PC-3 (cell line): ENCODE data around the gene ZMYND19. TPM values are rescaled to one million over a fixed set of nuclear protein-coding genes. Genes with fewer than 3 reads are reported as not detected.

Experiments used
- ATAC-seq: fragments of 200-7000 bp; cut with Tn5 transposase; 2 replicates; pipeline ENCODE4 v1.9.1; 2020; ENCODE audit warnings: mild to moderate bottlenecking, moderate library complexity
- BruUV-seq: library from RNA; stranded (reverse); fragments of 400-500 nt; replicated peaks from 2 replicates; lab custom pipeline; 2021; lab: Mats Ljungman, UMichigan
- CTCF ChIA-PET: fragments of 300-600 bp; sonication (Branson Sonifier 250); formaldehyde crosslinking; loops from one replicate; lab custom pipeline; 2022; ENCODE audit warnings: antibody characterized with exemption; lab: Charles Lee
- POLR2A ChIA-PET: fragments of 300-600 bp; sonication (Branson Sonifier 250); formaldehyde crosslinking; loops from one replicate; lab custom pipeline; 2022; ENCODE audit warnings: antibody characterized with exemption; ENCODE audit not compliant: unreplicated experiment; lab: Charles Lee
- DNase-seq: peaks from one replicate; pipeline ENCODE4 v3.0.0-alpha.2; 2015
- H2AFZ ChIP-seq: fragments of 300-600 bp; sonication (generic); 2 replicates; pipeline ENCODE4 v1.6.0; 2016; ENCODE audit warnings: antibody characterized with exemption, low read length
- H3F3A ChIP-seq: fragments of 300-600 bp; sonication (generic); one replicate; pipeline ENCODE4 v1.6.0; 2017; ENCODE audit warnings: antibody characterized with exemption, low read length, control low read depth, mild to moderate bottlenecking; ENCODE audit not compliant: unreplicated experiment
- H3K27ac ChIP-seq: fragments of 300-600 bp; sonication (generic); 2 replicates; pipeline ENCODE4 v1.5.1; 2016; ENCODE audit warnings: mild to moderate bottlenecking, low read length
- H3K27me3 ChIP-seq: fragments of 300-600 bp; sonication (generic); 2 replicates; pipeline ENCODE4 v1.6.1; 2016; ENCODE audit warnings: low read length, mixed read lengths
- H3K36me3 ChIP-seq: fragments of 300-600 bp; sonication (generic); 2 replicates; pipeline ENCODE4 v1.6.1; 2016; ENCODE audit warnings: low read depth, mixed run types, low read length, mixed read lengths
- H3K4me1 ChIP-seq: fragments of 300-600 bp; sonication (generic); 2 replicates; pipeline ENCODE4 v1.5.1; 2016; ENCODE audit warnings: low read length; ENCODE audit not compliant: insufficient read depth
- H3K4me2 ChIP-seq: fragments of 300-600 bp; sonication (generic); 2 replicates; pipeline ENCODE4 v1.6.0; 2016; ENCODE audit warnings: low read length
- H3K4me3 ChIP-seq: fragments of 300-600 bp; sonication (generic); 2 replicates; pipeline ENCODE4 v1.5.1; 2016; ENCODE audit warnings: mild to moderate bottlenecking, low read length, mixed read lengths
- H3K79me2 ChIP-seq: fragments of 300-600 bp; sonication (generic); 2 replicates; pipeline ENCODE4 v1.6.1; 2017; ENCODE audit warnings: low read length, mixed read lengths
- H3K9ac ChIP-seq: fragments of 300-600 bp; sonication (generic); 2 replicates; pipeline ENCODE4 v1.6.0; 2016; ENCODE audit warnings: mild to moderate bottlenecking, low read length
- H3K9me2 ChIP-seq: fragments of 300-600 bp; sonication (generic); replicated peaks from 2 replicates; pipeline ENCODE4 v1.6.1; 2016; ENCODE audit warnings: mixed run types, low read length, mixed read lengths
- H3K9me3 ChIP-seq: fragments of 300-600 bp; sonication (generic); 2 replicates; pipeline ENCODE4 v1.6.1; 2016; ENCODE audit warnings: low read length, mixed read lengths
- H4K20me1 ChIP-seq: fragments of 300-600 bp; sonication (generic); 2 replicates; pipeline ENCODE4 v1.6.1; 2016; ENCODE audit warnings: low read length, mixed read lengths
- CTCF ChIP-seq: fragments of 300-600 bp; sonication (generic); conservative IDR thresholded peaks from 2 replicates; pipeline ENCODE4 v1.5.1; 2017; ENCODE audit warnings: antibody characterized with exemption, low read depth, mild to moderate bottlenecking, low read length
- EZH2 ChIP-seq: fragments of 300-600 bp; sonication (generic); IDR thresholded peaks from one replicate; pipeline ENCODE4 v1.6.1; 2017; ENCODE audit warnings: antibody characterized with exemption, mild to moderate bottlenecking, low read length; ENCODE audit not compliant: unreplicated experiment
- EZH2phosphoT487 ChIP-seq: fragments of 300-600 bp; sonication (generic); IDR thresholded peaks from 2 replicates; pipeline ENCODE4 v1.6.1; 2018; ENCODE audit warnings: mild to moderate bottlenecking, antibody characterized with exemption, low read length, borderline replicate concordance
- intact Hi-C: fragments of 100-400 bp; cut with micrococcal nuclease; formaldehyde crosslinking; loops from 2 replicates; pipeline ENCODE4 v1.9.0; 2023
- total RNA-seq: library from RNA; depleted of rRNA; stranded (reverse); fragments of >200 nt; gene quantifications from 2 replicates; pipeline ENCODE4 v1.2.3, GENCODE V29; 2014

The ZMYND19 gene
- total RNA-seq, 1 experiment from 2014 or later: 39.5 TPM

- no peak for DNase-seq
- TF ChIP-seq EZH2phosphoT487 (no peak), EZH2 (no peak), CTCF (no peak)
- H3K9ac ChIP-seq: no peak overlapping the region
These were observed 14.2 kb upstream of the ZMYND19 start for GRCh38 chr9:137604345-137605086.

GRCh38 chr9:137603879-137604278 lies 13.6 kb upstream of the ZMYND19 start:
- Histone ChIP-seq H3K9me3 (no peaks in the 10 kb centered on the region), H3K36me3 (no peaks in the 10 kb centered on the region), H3K4me3 (no peak overlapping the region), H3K27me3 (no peaks in the 10 kb centered on the region), H3K9ac (no peak overlapping the region), H3K4me2 (no peak overlapping the region), H3K79me2 (peaks cover 31% of the 10 kb centered on the region), H2AFZ (no peak overlapping the region), H3K9me2 (no peaks in the 10 kb centered on the region), H3K27ac (no peak overlapping the region), H3K4me1 (peaks cover 9% of the 10 kb centered on the region), H4K20me1 (no peaks in the 10 kb centered on the region), H3F3A (no peaks in the 10 kb centered on the region)
- ChIA-PET CTCF (interaction anchor here (0.6 kb wide), 1 partner anchor 453 kb away, joined by 3 read pairs; no protein-coding TSS in a partner anchor), POLR2A (no interaction called here)
- DNase-seq (no peak), ATAC-seq (no peak)
- intact Hi-C loops: loop anchor here (10.0 kb wide), 1 partner anchor 49 kb away; the partner anchor contains the start of genes MRPL41 and PNPLA7
- BruUV-seq: no TSS peak
- TF ChIP-seq CTCF (no peak), EZH2phosphoT487 (no peak), EZH2 (no peak)

More at GRCh38 chr9:137604345-137605086, 14.2 kb upstream of the ZMYND19 start:
- Histone ChIP-seq H3F3A (no peaks in the 10 kb centered on the region), H4K20me1 (no peaks in the 10 kb centered on the region), H2AFZ (no peak overlapping the region), H3K36me3 (no peaks in the 10 kb centered on the region), H3K4me2 (peak overlapping the region; percentile 51; the same call in 1 of the 2 replicates), H3K9me2 (no peaks in the 10 kb centered on the region), H3K9me3 (no peaks in the 10 kb centered on the region), H3K27me3 (no peaks in the 10 kb centered on the region), H3K27ac (no peak overlapping the region), H3K4me1 (peaks cover 9% of the 10 kb centered on the region), H3K79me2 (peaks cover 38% of the 10 kb centered on the region), H3K4me3 (no peak overlapping the region)
- TSS peak; percentile 37 for BruUV-seq
- intact Hi-C loops: loop anchor here (10.0 kb wide), 1 partner anchor 50 kb away; the partner anchor contains the start of genes MRPL41 and PNPLA7
- CTCF ChIA-PET: interaction anchor here (0.6 kb wide), 1 partner anchor 453 kb away, joined by 3 read pairs; no protein-coding TSS in a partner anchor
- no peak for ATAC-seq
- POLR2A ChIA-PET: interaction anchor here (0.9 kb wide), 1 partner anchor 53 kb away, joined by 21 read pairs; the partner anchor contains the start of gene MRPL41
